NCI-H748 treated with DMSO at 0.1 percent for 48 hours (cell line): ENCODE results near the gene C22orf42.
"Not testable (repeated sequence)": the region's sequence is repeated elsewhere in the genome, so short reads cannot be mapped to it uniquely, and the experiment has no call there.

Source experiments
- DNase-seq: peaks from one replicate; lab custom pipeline; 2025; lab: John Stamatoyannopoulos, UW

Gene C22orf42

GRCh38 chr22:32185821-32186220, 26.7 kb upstream of the C22orf42 start:
- DNase-seq = no peak

GRCh38 chr22:32183625-32184024, 24.5 kb upstream of the C22orf42 start:
- DNase-seq = no peak

- no peak for DNase-seq
Observed at GRCh38 chr22:32181043-32181442, 21.9 kb upstream of the C22orf42 start.

GRCh38 chr22:32177221-32177765, 18.2 kb upstream of the C22orf42 start:
- DNase-seq = no peak

GRCh38 chr22:32175683-32176644, 16.9 kb upstream of the C22orf42 start:
- no peak for DNase-seq

GRCh38 chr22:32175115-32175514, 16.0 kb upstream of the C22orf42 start:
- DNase-seq = no peak

- no peak for DNase-seq
Observed at GRCh38 chr22:32165681-32166080, 6.6 kb upstream of the C22orf42 start.

- no peak for DNase-seq
Observed at GRCh38 chr22:32164075-32164860, 5.2 kb upstream of the C22orf42 start.

GRCh38 chr22:32160411-32160810, 1.3 kb upstream of the C22orf42 start:
- not testable (repeated sequence) for DNase-seq

GRCh38 chr22:32157632-32158031, 1.5 kb downstream of the C22orf42 start:
- DNase-seq = not testable (repeated sequence)

GRCh38 chr22:32154727-32155126, 4.4 kb downstream of the C22orf42 start:
- DNase-seq = not testable (repeated sequence)

- not testable (repeated sequence) for DNase-seq
Observed at GRCh38 chr22:32151641-32152040, 7.5 kb downstream of the C22orf42 start.

GRCh38 chr22:32150647-32151046, 8.5 kb downstream of the C22orf42 start:
- DNase-seq = not testable (repeated sequence)

- not testable (repeated sequence) for DNase-seq
Observed at GRCh38 chr22:32148372-32148771, 10.7 kb downstream of the C22orf42 start.

- not testable (repeated sequence) for DNase-seq
Observed at GRCh38 chr22:32147128-32147527, 12.0 kb downstream of the C22orf42 start.

GRCh38 chr22:32144496-32145274, 14.4 kb downstream of the C22orf42 start:
- no peak for DNase-seq

GRCh38 chr22:32142600-32142999, 16.5 kb downstream of the C22orf42 start:
- no peak for DNase-seq

- DNase-seq = not testable (repeated sequence)
Observed at GRCh38 chr22:32140688-32141087, 18.4 kb downstream of the C22orf42 start.

GRCh38 chr22:32138576-32138975, 20.5 kb downstream of the C22orf42 start:
- DNase-seq = not testable (repeated sequence)

- DNase-seq = not testable (repeated sequence)
Observed at GRCh38 chr22:32137731-32138324, 21.3 kb downstream of the C22orf42 start.

GRCh38 chr22:32136881-32137280, 22.2 kb downstream of the C22orf42 start:
- not testable (repeated sequence) for DNase-seq
